ENCODE data around the gene PPP1R7.

The PPP1R7 gene

DNA sequence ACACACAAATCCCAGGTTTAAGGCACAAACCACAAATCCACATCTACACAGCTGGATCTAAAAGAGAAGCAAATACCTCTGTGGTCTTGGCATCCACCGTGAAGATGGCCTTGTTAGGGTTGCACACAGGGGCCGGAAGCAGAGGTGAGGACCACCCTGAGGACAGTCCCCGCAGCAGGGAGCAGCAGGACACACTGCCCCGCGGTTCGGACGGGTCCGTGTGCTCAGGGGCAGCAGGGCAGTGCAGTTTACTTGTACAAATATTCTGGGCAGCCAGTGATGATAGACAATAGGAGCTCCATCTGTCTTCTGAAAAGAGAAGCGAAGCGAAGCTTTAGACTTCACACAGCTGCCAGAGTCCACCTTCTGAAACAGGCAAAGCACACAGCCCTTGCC is 9.8 kb upstream of the PPP1R7 start:
- TF ChIP-seq, protein P1, sequence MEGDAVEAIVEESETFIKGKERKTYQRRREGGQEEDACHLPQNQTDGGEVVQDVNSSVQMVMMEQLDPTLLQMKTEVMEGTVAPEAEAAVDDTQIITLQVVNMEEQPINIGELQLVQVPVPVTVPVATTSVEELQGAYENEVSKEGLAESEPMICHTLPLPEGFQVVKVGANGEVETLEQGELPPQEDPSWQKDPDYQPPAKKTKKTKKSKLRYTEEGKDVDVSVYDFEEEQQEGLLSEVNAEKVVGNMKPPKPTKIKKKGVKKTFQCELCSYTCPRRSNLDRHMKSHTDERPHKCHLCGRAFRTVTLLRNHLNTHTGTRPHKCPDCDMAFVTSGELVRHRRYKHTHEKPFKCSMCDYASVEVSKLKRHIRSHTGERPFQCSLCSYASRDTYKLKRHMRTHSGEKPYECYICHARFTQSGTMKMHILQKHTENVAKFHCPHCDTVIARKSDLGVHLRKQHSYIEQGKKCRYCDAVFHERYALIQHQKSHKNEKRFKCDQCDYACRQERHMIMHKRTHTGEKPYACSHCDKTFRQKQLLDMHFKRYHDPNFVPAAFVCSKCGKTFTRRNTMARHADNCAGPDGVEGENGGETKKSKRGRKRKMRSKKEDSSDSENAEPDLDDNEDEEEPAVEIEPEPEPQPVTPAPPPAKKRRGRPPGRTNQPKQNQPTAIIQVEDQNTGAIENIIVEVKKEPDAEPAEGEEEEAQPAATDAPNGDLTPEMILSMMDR (IDR thresholded peaks at IDR 0.05), result no peak
- Histone ChIP-seq H3K27ac (no peak overlapping the region), H3K4me3 (no peak overlapping the region)
- DNase-seq (ENCODE audit: low spot score), result no peak

DNA sequence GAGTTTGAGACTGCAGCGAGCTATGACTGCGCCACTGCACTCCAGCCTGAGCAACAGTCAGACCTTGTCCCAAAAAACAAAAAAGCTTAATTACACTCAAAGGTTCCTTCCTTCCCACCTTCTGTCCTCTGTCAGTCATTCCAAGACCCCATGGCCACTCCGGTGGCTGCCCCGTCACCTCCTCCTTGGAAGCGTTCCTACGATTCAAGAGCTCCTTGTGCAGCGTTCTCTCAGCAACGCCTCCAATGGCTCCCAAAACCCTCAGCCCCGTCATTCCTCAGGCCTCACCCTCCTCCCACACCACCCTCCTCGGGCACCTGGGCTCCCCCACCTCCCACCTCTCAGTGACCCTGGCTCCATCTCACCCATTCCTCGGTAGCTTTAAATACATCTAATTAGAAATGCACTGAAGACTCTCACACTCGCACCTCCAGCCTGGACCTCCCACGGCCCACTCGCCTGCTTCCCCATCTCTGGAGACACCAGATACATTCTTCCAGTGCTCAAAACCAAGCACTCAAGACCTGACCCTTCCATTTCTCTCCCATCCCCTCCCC is 9.0 kb upstream of the PPP1R7 start:
- DNase-seq (ENCODE audit: low spot score), result no peak
- TF ChIP-seq, protein P1 (IDR thresholded peaks at IDR 0.05), result no peak
- H3K27ac ChIP-seq, result no peak overlapping the region
- H3K4me3 ChIP-seq, result no peak overlapping the region

DNA sequence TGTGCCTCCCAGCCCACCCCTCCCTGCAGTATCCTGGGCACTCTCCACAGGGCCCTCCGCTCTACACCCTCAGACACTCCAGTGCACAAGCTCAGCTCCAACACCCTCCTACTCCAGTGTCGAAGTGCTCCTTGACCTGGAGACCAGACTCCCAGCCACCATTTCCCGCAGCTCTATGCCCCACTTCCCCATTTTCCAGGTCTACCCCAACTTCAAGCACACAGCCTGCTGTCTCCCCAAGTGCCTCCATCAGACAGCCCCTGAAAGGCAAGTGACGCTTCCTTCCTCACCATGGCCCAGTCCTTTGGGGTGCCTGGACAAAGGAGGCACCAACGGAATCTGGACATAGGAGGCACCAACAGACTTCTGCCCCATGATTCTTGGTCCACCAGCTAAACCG is 8.2 kb upstream of the PPP1R7 start:
- TF ChIP-seq, protein P1 (IDR thresholded peaks at IDR 0.05), result no peak
- no peak for DNase-seq (ENCODE audit: low spot score)
- Histone ChIP-seq H3K4me3 (no peak overlapping the region), H3K27ac (no peak overlapping the region)

DNA sequence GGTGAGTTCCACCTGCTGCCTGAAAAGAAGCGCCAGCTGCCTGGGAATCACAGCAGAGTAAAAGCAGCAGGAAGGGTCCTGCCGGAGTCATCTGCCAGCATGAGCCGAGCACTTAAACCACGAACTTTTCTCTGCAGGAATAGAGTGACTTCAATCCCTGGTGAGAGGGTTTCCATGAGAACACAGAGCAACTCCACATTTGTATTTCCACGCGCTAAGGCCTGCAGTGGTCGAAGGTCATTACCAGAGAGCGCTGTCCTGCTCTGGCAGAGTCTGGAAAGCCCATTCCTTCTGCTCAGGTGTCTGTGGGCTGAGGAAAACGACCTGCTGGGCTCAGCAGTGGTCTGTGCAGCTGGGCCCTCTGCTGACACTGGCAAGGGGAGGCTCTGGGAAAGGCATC is 7.7 kb upstream of the PPP1R7 start:
- no peak overlapping the region for H3K4me3 ChIP-seq
- TF ChIP-seq, protein P1 (IDR thresholded peaks at IDR 0.05), result no peak
- no peak for DNase-seq (ENCODE audit: low spot score)
- H3K27ac ChIP-seq, result no peak overlapping the region

DNA sequence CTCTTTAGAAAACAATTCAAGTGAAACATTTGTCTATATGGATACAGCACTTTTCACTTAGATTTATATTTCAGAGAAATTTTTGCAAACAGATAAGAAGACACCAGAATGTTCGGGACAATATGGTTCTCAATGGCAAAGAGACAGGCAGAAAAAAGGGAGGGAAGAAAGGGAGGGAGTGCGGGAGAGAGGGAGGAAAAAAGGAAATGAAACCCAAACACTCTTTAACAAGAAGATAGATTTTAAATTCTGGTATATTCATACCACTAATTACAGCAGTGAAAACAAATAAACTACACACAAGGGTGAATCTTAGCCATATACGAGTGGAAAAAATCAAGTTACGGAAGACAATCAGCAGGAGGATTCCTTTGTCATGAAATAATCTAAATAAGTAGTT is 4.0 kb upstream of the PPP1R7 start:
- TF ChIP-seq, protein P1 (IDR thresholded peaks at IDR 0.05), result no peak
- H3K4me3 ChIP-seq, result no peak overlapping the region
- no peak for DNase-seq (ENCODE audit: low spot score)
- H3K27ac ChIP-seq, result no peak overlapping the region

DNA sequence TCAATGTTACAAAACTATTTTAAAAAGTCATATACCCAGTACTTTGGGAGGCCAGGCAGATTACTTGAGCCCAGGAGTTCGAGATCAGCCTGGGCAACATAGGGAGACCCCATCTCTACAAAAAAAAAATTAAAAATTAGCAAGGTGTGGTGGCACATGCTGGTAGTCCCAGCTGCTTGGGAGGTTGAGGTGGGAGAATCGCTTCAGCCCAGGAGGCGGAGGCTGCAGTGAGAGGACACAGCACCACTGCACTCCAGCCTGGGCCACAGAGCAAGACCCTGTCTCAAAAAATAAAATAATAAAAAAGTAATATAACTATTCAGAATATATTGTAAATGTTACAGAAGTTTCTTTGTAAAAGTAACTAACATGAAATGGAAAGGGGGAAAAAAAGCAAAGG is 2.9 kb upstream of the PPP1R7 start:
- no peak for DNase-seq (ENCODE audit: low spot score)
- Histone ChIP-seq H3K4me3 (no peak overlapping the region), H3K27ac (no peak overlapping the region)
- TF ChIP-seq, protein P1 (IDR thresholded peaks at IDR 0.05), result no peak

DNA sequence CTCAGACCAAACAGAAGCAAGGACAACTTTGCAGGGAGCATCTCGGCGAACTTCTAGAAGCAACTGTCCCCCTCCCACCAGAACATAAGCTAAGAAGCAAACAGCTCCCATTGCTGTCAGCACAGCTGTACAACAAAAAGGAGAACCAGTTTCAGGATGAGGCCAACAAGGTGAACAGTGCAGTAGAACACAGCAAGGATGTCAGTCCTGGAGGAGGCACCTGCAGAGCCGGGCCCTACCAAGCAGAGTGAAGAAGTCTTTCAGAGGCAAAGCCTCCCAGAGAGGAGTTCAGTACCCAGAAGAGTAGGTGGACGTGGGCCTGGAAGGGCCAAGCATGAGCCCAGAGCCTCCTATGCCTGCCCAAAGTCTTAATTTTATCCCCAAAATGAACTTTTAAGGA is 2.0 kb upstream of the PPP1R7 start:
- H3K27ac ChIP-seq, result no peak overlapping the region
- TF ChIP-seq, protein P1 (IDR thresholded peaks at IDR 0.05), result no peak
- DNase-seq (ENCODE audit: low spot score), result no peak
- no peak overlapping the region for H3K4me3 ChIP-seq
